ENCODE measurements around the gene ARRDC4.

The ARRDC4 gene

GRCh38 chr15:97960364-97961066 lies at the start of gene ARRDC4:
ARRDC4 (plus strand) TSS chr15:97960703; CDS start chr15:97960862, 159 bp downstream.
- DNase-seq (ENCODE audit: low read depth, low spot score) = peak; percentile 100

GRCh38 chr15:97914711-97915110 lies 45.8 kb upstream of the ARRDC4 start:
- no peak for DNase-seq (ENCODE audit: low read depth, low spot score)

GRCh38 chr15:97915261-97915660 lies 45.2 kb upstream of the ARRDC4 start:
- no peak for DNase-seq (ENCODE audit: low read depth, low spot score)

- no peak for DNase-seq (ENCODE audit: low read depth, low spot score)
Observed at GRCh38 chr15:97921296-97921865, 39.1 kb upstream of the ARRDC4 start.

GRCh38 chr15:97929456-97930229 lies 30.9 kb upstream of the ARRDC4 start:
- no peak for DNase-seq (ENCODE audit: low read depth, low spot score)

GRCh38 chr15:97930230-97930629 lies 30.3 kb upstream of the ARRDC4 start:
- no peak for DNase-seq (ENCODE audit: low read depth, low spot score)

GRCh38 chr15:97931314-97931713 lies 29.2 kb upstream of the ARRDC4 start:
- no peak for DNase-seq (ENCODE audit: low read depth, low spot score)

- DNase-seq (ENCODE audit: low read depth, low spot score) = no peak
Observed at GRCh38 chr15:97933589-97933988, 26.9 kb upstream of the ARRDC4 start.

- no peak for DNase-seq (ENCODE audit: low read depth, low spot score)
Observed at GRCh38 chr15:97940993-97941392, 19.5 kb upstream of the ARRDC4 start.

GRCh38 chr15:97941572-97941971 lies 18.9 kb upstream of the ARRDC4 start:
- peak; percentile 14 for DNase-seq (ENCODE audit: low read depth, low spot score)

- no peak for DNase-seq (ENCODE audit: low read depth, low spot score)
Observed at GRCh38 chr15:97944724-97945123, 15.8 kb upstream of the ARRDC4 start.

- DNase-seq (ENCODE audit: low read depth, low spot score) = no peak
Observed at GRCh38 chr15:97947465-97948260, 12.8 kb upstream of the ARRDC4 start.

GRCh38 chr15:97953254-97953653 lies 7.2 kb upstream of the ARRDC4 start:
- DNase-seq (ENCODE audit: low read depth, low spot score) = no peak

GRCh38 chr15:97953748-97954147 lies 6.8 kb upstream of the ARRDC4 start:
- DNase-seq (ENCODE audit: low read depth, low spot score) = no peak

GRCh38 chr15:97955035-97955434 lies 5.5 kb upstream of the ARRDC4 start:
- no peak for DNase-seq (ENCODE audit: low read depth, low spot score)

GRCh38 chr15:97955529-97955928 lies 5.0 kb upstream of the ARRDC4 start:
- DNase-seq (ENCODE audit: low read depth, low spot score) = no peak

GRCh38 chr15:97959724-97960363 lies 659 bp upstream of the ARRDC4 start:
- DNase-seq (ENCODE audit: low read depth, low spot score) = no peak

- peak; percentile 47 for DNase-seq (ENCODE audit: low read depth, low spot score)
Observed at GRCh38 chr15:97961067-97961954, 808 bp downstream of the ARRDC4 start.

GRCh38 chr15:97962263-97962662 lies 1.8 kb downstream of the ARRDC4 start:
- DNase-seq (ENCODE audit: low read depth, low spot score) = no peak

GRCh38 chr15:97963779-97964178 lies 3.3 kb downstream of the ARRDC4 start:
- DNase-seq (ENCODE audit: low read depth, low spot score) = no peak

All from astrocyte of the hippocampus (primary cell).